GM18951 (cell line): ENCODE data around the gene GALNT10.
A peak's percentile ranks its signal among the peaks of the same experiment; 100 is the strongest.

Source experiments
- POLR2A ChIP-seq: IDR thresholded peaks from 4 replicates; pipeline ENCODE4 v1.6.1; 2011; ENCODE audit warnings: mild to moderate bottlenecking; ENCODE audit not compliant: insufficient read length, insufficient read depth; ENCODE audit errors: extremely low read depth
- in situ Hi-C: fragments of 300-500 bp; cut with MboI; formaldehyde crosslinking; loops from one replicate; pipeline ENCODE4 v1.12.0; 2022; ENCODE audit warnings: low sequenced_read_pairs, mixed read lengths, inconsistent platforms; ENCODE audit not compliant: unreplicated experiment

GALNT10 gene

GRCh38 chr5:154189819-154190594 lies 526 bp upstream of the GALNT10 start:
- peak; percentile 40 for TF ChIP-seq POLR2A
- in situ Hi-C loops, result loop anchor here (10.0 kb wide), 2 partner anchors 115 to 215 kb away; no protein-coding TSS in a partner anchor

DNA sequence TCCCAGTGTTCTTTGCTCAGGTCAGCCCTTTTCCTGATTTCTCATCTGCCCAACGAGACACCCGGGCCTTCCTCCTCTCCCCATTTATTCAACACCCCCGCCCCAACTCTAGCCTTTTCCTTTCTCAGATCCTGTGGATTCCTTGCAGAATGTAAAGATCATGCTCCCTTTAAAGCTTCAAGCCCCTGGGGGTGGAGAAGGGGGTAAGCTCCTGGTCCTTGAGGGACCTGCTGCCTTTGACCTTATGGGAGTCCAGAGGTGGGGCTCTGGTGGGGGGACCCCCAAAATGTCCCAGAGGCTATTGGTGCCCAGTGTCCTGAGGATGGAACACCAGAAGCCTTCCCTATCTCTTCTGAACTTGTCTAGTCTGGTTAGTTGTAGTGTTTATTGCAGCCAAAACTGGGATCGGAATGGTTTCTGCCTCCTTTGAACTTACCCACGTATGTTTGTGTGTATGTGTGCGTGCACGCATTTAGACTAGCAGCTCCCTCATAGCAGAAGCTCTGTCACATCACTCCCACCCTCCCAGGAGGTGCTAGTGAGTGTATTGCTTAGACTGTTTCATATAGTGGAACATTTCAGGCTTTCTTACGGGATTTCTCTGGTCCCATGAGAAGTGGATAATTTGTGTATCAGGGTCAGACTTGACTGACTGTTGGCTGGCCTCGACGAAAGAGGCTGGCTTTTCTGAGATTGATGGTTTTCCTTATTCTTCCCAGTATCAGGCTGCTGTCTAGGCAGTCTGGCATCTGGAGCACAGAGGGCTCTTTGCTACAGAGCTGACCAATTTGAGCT lies 1.1 kb downstream of the GALNT10 start:
- no peak for TF ChIP-seq POLR2A
- in situ Hi-C loops, result loop anchor here (10.0 kb wide), 1 partner anchor 213 kb away; no protein-coding TSS in a partner anchor

- no peak for TF ChIP-seq POLR2A
- in situ Hi-C loops, result loop anchor here (10.0 kb wide), 1 partner anchor 212 kb away; no protein-coding TSS in a partner anchor
These were observed 2.8 kb downstream of the GALNT10 start for GRCh38 chr5:154193283-154193682.

DNA sequence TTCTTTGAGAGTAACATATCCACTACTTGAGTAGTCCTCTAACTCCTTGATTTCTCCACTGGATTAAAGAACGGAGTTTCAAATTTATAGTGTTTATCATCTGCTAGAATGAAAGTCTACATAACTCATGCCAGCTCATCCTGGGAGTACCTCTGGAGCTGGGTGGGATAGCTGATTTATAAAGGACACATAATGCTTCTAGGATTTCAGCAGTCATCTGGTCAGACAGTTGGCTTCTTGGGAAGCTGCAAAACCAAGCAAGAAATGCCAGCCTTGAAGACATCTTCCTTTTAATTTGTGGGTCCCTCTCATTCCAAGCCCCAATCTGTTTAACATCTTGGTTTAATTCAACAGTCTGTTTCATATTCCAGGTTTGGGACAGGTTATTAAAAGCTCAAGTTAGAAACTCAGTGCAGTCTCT lies 3.2 kb downstream of the GALNT10 start:
- in situ Hi-C loops, result loop anchor here (10.0 kb wide), 1 partner anchor 211 kb away; no protein-coding TSS in a partner anchor
- TF ChIP-seq POLR2A, result no peak

- in situ Hi-C loops, result loop anchor here (10.0 kb wide), 1 partner anchor 210 kb away; no protein-coding TSS in a partner anchor
These were observed 4.1 kb downstream of the GALNT10 start for GRCh38 chr5:154194345-154195329.

GRCh38 chr5:154196281-154196680 lies 5.7 kb downstream of the GALNT10 start:
- no peak for TF ChIP-seq POLR2A
- in situ Hi-C loops, result loop anchor here (10.0 kb wide), 1 partner anchor 209 kb away; no protein-coding TSS in a partner anchor

More at GRCh38 chr5:154194345-154195329, 4.1 kb downstream of the GALNT10 start:
- no peak for TF ChIP-seq POLR2A

DNA sequence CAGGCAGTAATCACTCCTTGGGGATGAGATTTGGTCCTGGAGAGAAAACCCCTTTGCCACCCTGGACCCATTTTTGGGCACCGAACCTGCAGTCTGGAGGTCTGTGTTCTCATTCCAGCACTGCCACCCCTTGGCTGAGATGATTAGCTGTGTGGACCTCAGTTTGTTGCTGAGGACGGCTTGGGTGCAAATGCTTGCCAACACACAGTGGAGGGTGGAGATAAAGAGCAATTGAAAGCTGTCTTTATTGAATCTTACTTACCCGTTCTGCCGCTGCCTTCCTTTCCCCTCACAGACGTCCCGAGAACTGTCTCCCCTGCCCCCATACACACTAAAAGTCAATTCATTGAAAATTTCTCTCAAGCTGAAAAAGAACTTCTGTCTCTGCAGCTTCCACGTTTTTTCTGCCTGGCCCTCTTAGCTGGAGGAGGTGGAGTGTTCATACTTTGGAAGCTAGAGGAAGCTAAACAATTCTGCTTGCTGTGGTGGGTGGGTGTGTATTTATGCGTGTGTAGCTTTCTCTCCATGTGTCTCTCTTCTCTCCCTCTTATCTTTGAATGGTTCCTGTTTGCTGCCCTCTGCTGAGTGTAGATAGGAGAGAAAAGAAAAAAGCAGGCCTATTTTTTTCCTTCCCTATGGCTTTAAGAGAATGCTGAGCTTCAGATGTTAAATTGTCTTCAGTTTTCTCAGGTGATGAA lies 6.6 kb downstream of the GALNT10 start:
- in situ Hi-C loops, result loop anchor here (10.0 kb wide), 1 partner anchor 208 kb away; no protein-coding TSS in a partner anchor
- TF ChIP-seq POLR2A, result no peak

- in situ Hi-C loops, result loop anchor here (10.0 kb wide), 1 partner anchor 207 kb away; no protein-coding TSS in a partner anchor
- TF ChIP-seq POLR2A, result no peak
These were observed 7.4 kb downstream of the GALNT10 start for GRCh38 chr5:154197801-154198491.

DNA sequence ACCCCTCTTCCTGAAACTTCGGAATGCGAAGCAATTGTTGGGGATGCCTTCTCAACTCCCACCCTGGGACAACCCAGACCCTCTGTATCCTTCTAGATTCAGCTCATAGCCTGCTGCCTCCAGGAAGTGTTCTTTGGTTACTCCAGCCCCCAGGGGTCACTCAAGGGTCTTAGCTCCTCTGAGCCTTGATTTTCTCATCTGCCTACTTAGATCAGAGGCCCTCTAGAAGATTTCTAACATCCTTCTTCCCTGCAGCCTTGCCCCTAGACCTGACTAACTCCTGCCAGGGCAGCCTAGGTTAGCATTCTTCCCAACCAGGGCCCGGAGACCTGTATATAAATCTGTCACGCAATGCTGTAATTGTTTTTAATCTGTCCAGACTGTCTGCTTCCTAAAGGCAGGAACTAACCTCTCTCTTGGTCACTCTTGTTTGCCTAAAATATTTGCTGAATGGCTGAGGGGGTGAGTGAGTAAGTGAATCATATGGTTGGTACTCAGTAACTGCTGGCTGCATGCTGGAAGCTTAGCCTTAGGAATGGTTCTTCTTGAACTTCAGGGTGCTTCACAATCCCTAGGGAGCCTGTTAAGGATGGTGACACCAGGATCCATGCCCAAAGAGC lies 8.2 kb downstream of the GALNT10 start:
- TF ChIP-seq POLR2A, result no peak
- in situ Hi-C loops, result loop anchor here (10.0 kb wide), 1 partner anchor 206 kb away; no protein-coding TSS in a partner anchor

- no peak for TF ChIP-seq POLR2A
- in situ Hi-C loops, result loop anchor here (10.0 kb wide), 1 partner anchor 206 kb away; no protein-coding TSS in a partner anchor
These were observed 8.7 kb downstream of the GALNT10 start for GRCh38 chr5:154199263-154199662.
